Lower leg skin (tissue), 4 donors: ENCODE measurements around the gene MTERF4. TPM values are rescaled to one million over a fixed set of nuclear protein-coding genes. Genes with fewer than 3 reads are reported as not detected.
"Not testable (repeated sequence)": the region's sequence is repeated elsewhere in the genome, so short reads cannot be mapped to it uniquely, and the experiment has no call there.

Source experiments
- DNase-seq, 2 donors: peaks; one replicate each; pipeline ENCODE4 v3.0.0-alpha.2; 2019; ENCODE audit warnings: low spot score in 2 of 2
- H3K4me3 ChIP-seq: fragments of 200-600 bp; sonication (generic); 2 replicates; pipeline ENCODE4 v1.5.1; 2017; ENCODE audit warnings: mild to moderate bottlenecking, low read depth; ENCODE audit not compliant: poor library complexity, severe bottlenecking
- CTCF ChIP-seq, 3 donors: fragments of 450-650 bp; IDR thresholded peaks; one replicate each; pipeline ENCODE4 v1.5.1; 2016; ENCODE audit warnings: antibody characterized with exemption in 3 of 3, mild to moderate bottlenecking in 3 of 3, moderate library complexity in 2 of 3
- POLR2A ChIP-seq, 2 donors: fragments of 450-650 bp; IDR thresholded peaks; one replicate each; pipeline ENCODE4 v1.6.1; 2016 to 2017; ENCODE audit warnings: antibody characterized with exemption in 2 of 2, mild to moderate bottlenecking in 1 of 2, moderate library complexity in 1 of 2
- WGBS, 2 donors: methylation state at CpG; one replicate each; pipeline ENCODE4 v1.1.5; 2018; 5-methylcytosine and 5-hydroxymethylcytosine counted together
- intact Hi-C: fragments of 100-400 bp; cut with DNase I; formaldehyde crosslinking; loops from one replicate; pipeline ENCODE4 v1.15.0; 2023; ENCODE audit warnings: low total_unique reads
- total RNA-seq, 4 donors: library from RNA; depleted of rRNA; stranded (reverse); fragments of >200 nt; gene quantifications; one replicate each; pipeline ENCODE4 v1.1.0, GENCODE V29; 2016

The MTERF4 gene
- total RNA-seq, 4 donors from 2014 or later: 26.4 to 58.2 (median 44.7) TPM

GRCh38 chr2:241094172-241094571 is 7.9 kb downstream of the MTERF4 start:
- intact Hi-C loops: no loop called here

GRCh38 chr2:241093133-241093781 is 8.8 kb downstream of the MTERF4 start:
- H3K4me3 ChIP-seq, intact Hi-C loops: not testable (repeated sequence)
- 80 to 82% methylated on average over 10 of the region's 10 CpGs for WGBS, 2 donors
- peak in 1 of 2 donors; percentile 37 for DNase-seq

More at GRCh38 chr2:241094172-241094571, 7.9 kb downstream of the MTERF4 start:
- peak in 1 of 2 donors; percentile 75 for DNase-seq
- no peak overlapping the region for H3K4me3 ChIP-seq
- no peak for TF ChIP-seq CTCF (IDR thresholded peaks at IDR 0.05)
- no peak for TF ChIP-seq POLR2A (IDR thresholded peaks at IDR 0.05)
- 93 to 95% methylated on average over 7 of the region's 7 CpGs for WGBS, 2 donors

- peak in 1 of 2 donors; percentile 23 for DNase-seq
- intact Hi-C loops: no loop called here
- TF ChIP-seq CTCF (IDR thresholded peaks at IDR 0.05) (no peak), POLR2A (IDR thresholded peaks at IDR 0.05) (no peak)
- 81 to 83% methylated on average over 8 of the region's 8 CpGs for WGBS, 2 donors
- H3K4me3 ChIP-seq: no peak overlapping the region
Observed at GRCh38 chr2:241092677-241093076, 9.4 kb downstream of the MTERF4 start.

GRCh38 chr2:241091734-241092445 is 10.2 kb downstream of the MTERF4 start:
- H3K4me3 ChIP-seq: no peak overlapping the region
- 87 to 89% methylated on average over 22 of the region's 22 CpGs for WGBS, 2 donors
- intact Hi-C loops: no loop called here
- DNase-seq: no peak
- TF ChIP-seq CTCF (IDR thresholded peaks at IDR 0.05): no peak
- no peak for TF ChIP-seq POLR2A (IDR thresholded peaks at IDR 0.05)

DNA sequence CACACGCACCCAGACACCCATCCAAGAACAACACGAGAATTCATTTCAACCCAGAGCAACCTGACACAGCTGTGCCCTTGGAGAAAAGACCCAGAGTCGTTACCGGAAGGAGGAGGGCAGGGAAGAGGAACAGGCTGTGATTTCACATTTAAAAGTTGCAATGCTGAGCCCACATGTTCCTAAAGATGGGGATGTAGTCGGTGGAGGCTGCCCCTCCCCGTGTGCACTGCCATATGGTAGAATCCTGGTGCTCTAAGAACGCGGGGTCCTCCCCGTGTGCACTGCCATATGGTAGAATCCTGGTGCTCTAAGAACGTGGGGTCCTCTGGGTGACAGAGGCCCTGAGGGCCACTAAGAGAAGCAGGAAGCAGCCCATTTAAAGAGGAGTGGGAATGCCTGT is 10.9 kb downstream of the MTERF4 start:
- peak in 1 of 2 donors; percentile 40 for DNase-seq
- WGBS, 2 donors: 56 to 79% methylated on average over 10 of the region's 10 CpGs
- no peak for TF ChIP-seq POLR2A (IDR thresholded peaks at IDR 0.05)
- no peak overlapping the region for H3K4me3 ChIP-seq
- intact Hi-C loops: no loop called here

DNA sequence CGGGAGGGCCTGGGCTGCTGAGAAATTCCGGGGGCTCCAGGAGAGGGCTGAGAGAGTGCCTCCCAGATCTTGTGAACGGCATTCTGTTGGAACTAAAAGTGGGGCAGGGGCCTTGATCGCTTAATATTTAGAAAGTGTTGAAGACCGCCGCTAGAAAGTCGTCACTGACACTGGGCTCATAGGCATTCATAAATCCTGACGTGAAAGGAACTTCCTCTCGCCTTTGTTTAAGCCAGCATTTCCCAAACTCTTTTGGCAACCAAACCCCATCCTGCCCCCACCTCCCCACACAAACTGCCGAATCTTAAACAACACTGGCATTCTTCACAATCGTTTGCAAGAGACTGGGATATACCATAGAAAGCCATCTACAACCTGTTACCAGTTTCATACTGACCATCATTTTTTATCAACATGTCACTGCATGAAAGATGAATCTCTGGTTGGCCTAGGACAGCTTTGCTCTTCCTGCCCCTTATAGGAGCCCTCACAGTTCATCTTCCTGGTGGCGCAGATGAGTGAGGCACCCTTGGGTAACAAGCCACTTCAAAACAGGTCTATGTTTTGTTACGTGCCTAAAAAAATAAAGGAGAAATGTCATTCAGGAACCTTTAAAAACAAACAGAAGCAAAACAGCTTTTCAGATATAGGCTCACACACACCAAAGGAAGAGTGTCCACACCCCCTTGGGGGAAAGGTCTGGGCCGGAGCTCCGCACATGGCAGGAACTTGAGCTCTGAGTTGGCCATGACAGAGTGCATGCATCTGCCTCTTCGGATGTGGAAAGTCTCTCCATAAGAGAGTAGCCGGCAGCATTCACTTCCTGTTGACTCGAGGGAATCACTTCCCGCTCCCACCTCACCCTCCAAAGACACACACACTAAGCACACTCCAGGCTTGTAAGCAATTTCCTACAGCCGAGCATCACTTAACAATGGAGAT is 13.0 kb downstream of the MTERF4 start:
- intact Hi-C loops: no loop called here
- DNase-seq: peak in 1 of 2 donors; percentile 74
- no peak overlapping the region for H3K4me3 ChIP-seq
- WGBS, 2 donors: 79 to 83% methylated on average over 20 of the region's 20 CpGs
- TF ChIP-seq CTCF (IDR thresholded peaks at IDR 0.05) (no peak), POLR2A (IDR thresholded peaks at IDR 0.05) (no peak)
